ENCODE results near the gene CASP2. TPM values are rescaled to one million over a fixed set of nuclear protein-coding genes. Genes with fewer than 3 reads are reported as not detected.

The CASP2 gene
- total and polyA plus RNA-seq, 2 of the 8 experiments (the other 6 are each of a cell fraction or from before 2014, with no cell fraction given), result 23.7 to 35.3 TPM

- TF ChIP-seq CHD7 (IDR thresholded peaks at IDR 0.05; ENCODE audit: insufficient replicate concordance, low read length) (no peak), RBBP5 (IDR thresholded peaks at IDR 0.05; ENCODE audit: borderline replicate concordance, low read depth, low read length) (no peak), EGR1 (IDR thresholded peaks at IDR 0.05; ENCODE audit: borderline replicate concordance, low read depth, low read length) (no peak), KDM1A (IDR thresholded peaks at IDR 0.05; ENCODE audit: borderline replicate concordance, low read length) (no peak), TBP (IDR thresholded peaks at IDR 0.05; ENCODE audit: low read depth, low read length) (no peak), FOSL1 (IDR thresholded peaks at IDR 0.05; ENCODE audit: insufficient read depth, low read depth, low read length) (no peak), POU5F1 (IDR thresholded peaks at IDR 0.05; ENCODE audit: low read depth, low read length) (no peak), NRF1 (IDR thresholded peaks at IDR 0.05; ENCODE audit: low read depth, low read length) (no peak), JUN (IDR thresholded peaks at IDR 0.05; ENCODE audit: low read depth, low read length) (no peak), SP1 (IDR thresholded peaks at IDR 0.05; ENCODE audit: low read depth, low read length) (no peak), TEAD4 (IDR thresholded peaks at IDR 0.05; ENCODE audit: low read depth, low read length) (no peak), BRCA1 (IDR thresholded peaks at IDR 0.05; ENCODE audit: low read depth, low read length) (no peak), TAF7 (optimal IDR thresholded peaks at IDR 0.05; ENCODE audit: borderline replicate concordance, low read depth, low read length) (no peak)
Measured at GRCh38 chr7:143257501-143257900, 30.6 kb upstream of the CASP2 start (continued).

Measured in H1 (cell line).